Activated CD8-positive, alpha-beta memory T cell treated with anti-CD3 and anti-CD28 coated beads, Interleukin-2, amount 50 U/mL, for 1 hour (primary cell): ENCODE results near the gene NGDN.
"Not testable (repeated sequence)": the region's sequence is repeated elsewhere in the genome, so short reads cannot be mapped to it uniquely, and the experiment has no call there.

ENCODE experiments used
- DNase-seq: peaks from one replicate; pipeline ENCODE4 v3.0.0-alpha.2; 2020; ENCODE audit errors: extremely low read depth

NGDN gene

GRCh38 chr14:23438101-23438971, 31.2 kb upstream of the NGDN start:
- DNase-seq, result no peak

- DNase-seq, result no peak
These were observed 30.2 kb upstream of the NGDN start for GRCh38 chr14:23439107-23439835.

- no peak for DNase-seq
These were observed 28.4 kb upstream of the NGDN start for GRCh38 chr14:23441076-23441475.

DNA sequence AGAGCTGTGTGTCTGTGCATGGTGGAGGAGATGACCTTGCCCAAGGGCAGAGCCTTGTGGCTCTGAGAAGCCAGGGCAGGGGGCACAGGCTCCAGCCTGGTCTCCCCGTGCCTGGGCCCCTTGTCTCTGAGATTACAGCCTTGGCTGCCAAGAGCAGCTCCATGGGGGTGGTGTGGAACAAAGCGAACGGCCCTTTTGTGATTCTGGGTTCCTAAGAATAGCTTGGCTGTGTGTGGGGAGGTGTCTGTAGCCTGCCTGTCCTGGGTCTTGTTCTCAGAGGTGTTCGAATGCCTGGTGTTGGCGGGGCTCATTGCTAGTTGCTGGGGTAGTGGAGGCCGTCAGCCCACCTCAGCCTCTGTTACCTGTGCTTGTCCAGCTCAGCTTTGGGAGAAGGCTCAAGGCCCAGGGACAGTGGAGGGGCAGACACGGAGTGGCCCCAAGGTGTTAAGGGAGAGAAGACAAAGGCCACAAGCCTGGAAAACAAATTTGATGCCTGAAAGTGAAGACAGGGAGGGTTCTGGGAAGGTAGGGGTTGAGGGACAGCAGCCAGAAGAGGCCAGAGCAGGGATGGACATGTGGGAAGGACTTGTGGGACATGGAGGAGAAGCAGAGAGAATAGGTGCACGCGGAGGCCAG, 26.7 kb upstream of the NGDN start:
- no peak for DNase-seq

- DNase-seq, result no peak
These were observed 26.1 kb upstream of the NGDN start for GRCh38 chr14:23443411-23443812.

- no peak for DNase-seq
These were observed 25.6 kb upstream of the NGDN start for GRCh38 chr14:23443881-23444280.

DNA sequence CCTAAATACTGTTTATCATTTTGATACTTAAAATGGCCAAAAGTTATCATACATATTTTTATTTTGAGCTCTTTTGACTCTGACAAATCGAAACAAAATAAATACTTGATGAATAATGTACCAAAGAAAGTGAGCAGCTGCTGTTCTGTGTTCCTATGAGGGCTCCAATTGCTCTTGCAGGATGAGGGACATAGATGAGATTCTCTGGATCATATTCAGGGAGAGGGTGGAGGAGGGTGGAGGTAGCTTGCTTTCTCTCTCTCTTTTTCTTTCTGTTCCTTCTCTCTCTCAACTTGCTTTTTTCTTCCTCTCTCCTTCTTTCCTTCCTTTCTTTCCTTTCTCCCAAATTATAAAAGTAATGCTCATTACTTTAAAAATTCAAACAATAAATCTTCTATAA, 25.2 kb upstream of the NGDN start:
- no peak for DNase-seq

DNA sequence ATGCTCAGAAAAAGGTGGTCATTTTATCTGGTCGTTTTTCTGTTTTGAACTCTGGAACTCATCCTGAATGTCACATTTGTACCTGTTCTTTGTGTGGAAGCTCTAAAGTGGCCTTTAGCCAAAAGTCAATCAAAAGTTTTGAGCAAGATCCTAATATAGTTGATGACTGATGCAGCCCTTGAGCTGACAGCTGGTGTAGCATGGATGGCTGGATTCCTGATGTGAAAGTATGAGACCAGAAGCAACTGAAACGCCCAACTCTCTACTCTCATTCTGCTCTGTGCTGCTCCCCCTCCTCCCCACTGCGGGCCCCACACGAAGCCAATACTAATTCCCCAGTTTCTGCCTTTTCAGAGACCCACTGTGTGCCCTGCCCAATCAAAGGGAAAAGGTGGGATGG, 23.7 kb upstream of the NGDN start:
- no peak for DNase-seq

- DNase-seq, result no peak
These were observed 23.1 kb upstream of the NGDN start for GRCh38 chr14:23446291-23446851.

DNA sequence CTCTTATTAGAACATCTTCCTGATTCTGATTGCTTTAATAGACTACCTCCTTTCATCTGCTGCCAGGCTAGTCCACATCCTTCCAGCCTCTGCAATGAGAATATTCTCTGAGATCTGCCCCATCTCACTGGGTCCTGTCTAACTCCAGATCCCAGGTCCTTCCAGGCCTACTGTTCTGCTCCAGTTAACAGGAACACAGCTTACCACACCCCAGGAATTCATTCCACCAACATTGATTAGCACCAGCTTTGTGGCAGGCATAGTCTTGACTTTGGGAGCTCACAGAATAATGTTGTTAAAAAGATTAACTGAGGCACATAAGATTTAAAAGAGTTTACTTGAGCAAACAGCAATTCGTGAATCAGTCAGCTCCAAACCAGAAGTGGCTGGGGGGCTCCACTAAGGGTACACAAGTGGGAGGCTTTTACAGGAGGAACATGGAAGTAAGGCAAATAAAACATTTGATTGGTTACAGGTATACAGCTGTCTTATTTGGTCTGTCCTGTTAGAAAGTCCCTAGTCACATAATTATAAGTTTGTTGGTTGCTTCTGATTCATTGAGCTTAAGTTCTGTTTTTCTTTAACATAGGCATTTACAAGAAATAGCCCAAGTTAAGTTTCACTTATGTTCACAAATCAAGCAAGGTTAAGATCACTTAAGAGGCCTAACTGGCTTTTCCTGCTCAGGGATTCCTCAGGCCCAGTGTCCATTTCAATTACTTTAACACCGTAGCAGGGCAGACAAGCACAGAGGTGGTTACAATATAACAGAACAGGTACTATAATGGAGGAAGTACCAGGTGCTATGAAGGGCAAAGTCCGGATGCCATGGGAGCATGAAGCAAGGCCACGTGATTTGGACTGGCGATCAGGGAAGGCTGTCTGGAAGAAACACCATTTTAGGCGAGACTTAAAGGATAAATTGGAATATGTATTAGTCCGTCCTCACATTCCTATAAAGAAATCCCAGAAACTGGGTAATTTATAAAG, 21.8 kb upstream of the NGDN start:
- DNase-seq, result no peak

DNA sequence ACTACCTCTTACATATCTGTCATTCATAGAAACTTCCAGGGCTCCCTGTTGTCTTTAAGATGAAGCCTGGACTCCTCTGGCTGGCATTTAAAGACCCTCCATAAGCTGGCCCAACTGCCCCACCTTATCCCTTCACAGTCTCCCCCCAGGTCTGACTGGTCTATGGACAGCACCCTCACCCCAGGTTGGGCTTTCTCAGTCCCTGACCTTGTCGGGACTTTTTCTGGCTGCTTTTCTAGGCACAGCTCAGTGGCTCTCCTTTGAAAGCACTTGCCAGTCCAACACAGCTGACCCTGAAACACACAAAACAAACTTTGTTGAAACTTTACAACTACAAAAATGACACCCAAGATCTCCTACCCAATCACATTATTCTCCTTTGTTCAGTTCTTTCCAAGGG, 20.2 kb upstream of the NGDN start:
- no peak for DNase-seq

DNA sequence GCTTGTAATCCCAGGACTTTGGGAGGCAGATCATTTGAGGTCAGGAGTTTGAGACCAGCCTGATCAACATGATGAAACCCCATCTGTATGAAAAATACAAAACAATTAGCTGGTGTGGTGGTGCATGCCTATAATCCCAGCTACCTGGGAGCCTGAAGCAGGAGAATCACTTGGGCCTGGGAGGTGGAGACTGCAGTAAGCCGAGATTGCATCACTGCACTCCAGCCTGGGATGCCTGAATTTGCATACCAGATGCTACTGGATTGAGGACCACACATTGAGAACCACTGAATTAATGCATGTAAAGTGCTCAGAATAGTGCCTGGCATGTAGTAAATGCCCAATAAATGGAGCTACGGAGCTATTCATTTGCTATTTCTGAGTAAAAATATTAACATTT, 19.1 kb upstream of the NGDN start:
- no peak for DNase-seq

GRCh38 chr14:23452237-23452636, 17.3 kb upstream of the NGDN start:
- no peak for DNase-seq

DNA sequence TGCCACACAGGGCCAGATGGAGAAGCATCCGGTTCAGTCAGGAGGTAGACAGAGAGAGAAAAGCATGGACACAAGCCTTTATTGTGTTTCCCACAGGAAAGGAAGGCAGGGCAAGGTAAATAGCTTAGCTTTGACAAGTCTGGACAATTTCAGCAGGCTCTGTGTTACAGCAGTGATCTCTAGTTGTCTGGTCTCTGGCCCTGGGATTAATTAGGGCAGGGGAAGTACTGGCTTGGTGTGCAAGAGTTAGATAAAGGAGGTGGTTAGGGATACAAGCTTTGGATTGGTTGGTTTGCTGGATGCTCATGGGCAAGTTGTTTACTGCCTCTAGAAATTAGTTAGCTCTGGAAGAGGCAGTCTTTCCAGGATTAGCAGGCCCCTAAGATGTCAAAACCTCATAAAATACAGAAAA, 15.1 kb upstream of the NGDN start:
- DNase-seq, result no peak

DNA sequence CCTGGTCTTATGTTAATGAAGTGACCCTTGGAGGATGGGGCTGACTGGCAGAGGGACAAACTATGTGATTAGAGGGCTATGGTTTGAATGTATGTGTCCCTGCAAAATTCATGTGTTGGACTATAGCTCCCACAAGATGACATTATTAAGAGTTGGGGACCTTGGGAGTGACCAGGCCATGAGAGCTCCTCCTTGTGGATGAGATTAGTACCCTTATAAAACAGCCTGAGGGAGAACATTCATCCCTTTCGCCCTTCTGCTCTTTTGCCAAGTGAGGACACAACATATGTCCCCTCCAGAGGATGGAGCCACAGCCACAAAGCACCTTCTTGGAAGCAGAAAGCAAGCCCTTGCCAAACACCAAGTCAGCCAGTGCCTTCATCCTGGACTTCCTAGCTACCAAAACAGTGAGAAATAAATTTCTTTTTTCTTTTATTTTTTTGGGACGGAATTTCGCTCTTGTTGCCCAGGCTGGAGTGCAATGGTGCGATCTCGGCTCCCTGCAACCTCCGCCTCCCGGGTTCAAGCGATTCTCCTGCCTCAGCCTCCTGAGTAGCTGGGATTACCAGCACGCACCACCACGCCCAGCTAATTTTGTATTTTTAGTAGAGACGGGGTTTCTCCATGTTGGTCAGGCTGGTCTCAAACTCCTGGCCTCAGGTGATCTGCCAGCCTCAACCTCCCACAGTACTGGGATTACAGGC, 12.5 kb upstream of the NGDN start:
- DNase-seq, result not testable (repeated sequence)

GRCh38 chr14:23457587-23458445, 11.7 kb upstream of the NGDN start:
- no peak for DNase-seq

GRCh38 chr14:23460960-23461359, 8.5 kb upstream of the NGDN start:
- DNase-seq, result no peak

GRCh38 chr14:23464700-23465099, 4.8 kb upstream of the NGDN start:
- DNase-seq, result no peak

DNA sequence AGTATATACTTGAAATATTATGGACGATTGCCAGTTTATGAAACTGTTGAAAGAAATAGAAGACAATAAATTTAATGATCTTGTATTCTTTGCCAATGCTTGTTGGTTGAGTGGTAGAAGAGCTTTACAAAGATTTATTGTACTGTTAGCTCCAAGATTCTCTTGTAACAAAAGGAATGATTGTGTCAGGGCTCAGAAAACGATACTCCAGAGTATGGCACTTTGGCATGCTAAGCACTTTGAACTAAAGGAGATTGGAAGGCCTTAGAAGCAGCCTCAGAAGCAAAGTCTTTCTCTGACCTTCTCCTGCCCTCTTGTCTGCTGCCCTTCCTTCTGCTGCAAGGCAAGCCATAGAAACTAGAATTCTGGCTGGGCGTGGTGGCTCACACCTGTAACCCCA, 4.2 kb upstream of the NGDN start:
- no peak for DNase-seq

DNA sequence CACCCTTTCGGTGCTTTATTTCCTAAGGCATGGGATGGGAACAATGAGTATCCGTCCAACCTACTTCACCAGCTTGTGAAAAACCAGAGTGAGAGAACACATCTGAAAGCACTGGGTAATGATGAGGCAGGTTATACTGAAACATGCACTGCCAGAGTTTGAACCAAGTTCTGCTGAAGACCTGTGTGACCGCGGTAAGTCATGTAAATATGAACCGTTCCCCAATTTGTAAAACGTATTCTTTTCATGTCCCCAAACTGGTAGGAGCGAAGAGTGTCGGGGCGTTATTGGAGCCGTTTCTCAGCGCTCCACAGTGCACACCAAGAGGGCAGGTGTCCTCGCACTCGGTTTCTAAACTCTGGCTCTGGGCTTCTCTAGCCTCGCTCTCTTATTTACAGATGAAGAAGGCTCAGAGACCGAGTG, 788 bp upstream of the NGDN start:
- DNase-seq, result no peak
